Upper lobe of left lung (tissue), 6 donors: ENCODE measurements around the gene WDR59. TPM values are rescaled to one million over a fixed set of nuclear protein-coding genes. Genes with fewer than 3 reads are reported as not detected.

Source experiments
- ATAC-seq, 2 donors: fragments of 200-7000 bp; cut with Tn5 transposase; one replicate each; pipeline ENCODE4 v1.9.1; 2022; ENCODE audit warnings: mild to moderate bottlenecking in 2 of 2, moderate library complexity in 2 of 2; ENCODE audit not compliant: low FRiP score in 2 of 2
- DNase-seq, 2 donors: peaks; one replicate each; pipeline ENCODE4 v3.0.0-alpha.2; 2019 to 2020
- H3K27ac ChIP-seq, 4 donors: fragments of 200-600 bp; sonication (generic); one replicate each; pipeline ENCODE4 v1.5.1; 2016 to 2019
- H3K27me3 ChIP-seq, 4 donors: fragments of 200-600 bp; sonication (generic); one replicate each; pipeline ENCODE4 v1.5.1; 2017 to 2019
- H3K36me3 ChIP-seq, 4 donors: fragments of 200-600 bp; sonication (generic); one replicate each; pipeline ENCODE4 v1.5.1; 2016 to 2019
- H3K4me1 ChIP-seq, 4 donors: fragments of 200-600 bp; sonication (generic); one replicate each; pipeline ENCODE4 v1.5.1; 2018 to 2019
- H3K4me3 ChIP-seq, 4 donors: fragments of 200-600 bp; sonication (generic); one replicate each; pipeline ENCODE4 v1.5.1; 2017 to 2019; ENCODE audit warnings: mild to moderate bottlenecking in 2 of 4, moderate library complexity in 1 of 4
- H3K9me3 ChIP-seq, 4 donors: fragments of 200-600 bp; sonication (generic); one replicate each; pipeline ENCODE4 v1.5.1; 2018 to 2019
- CTCF ChIP-seq, 6 experiments: fragments of 450-650 bp in 4 of 6; fragments of 200-600 bp in 2 of 6; sonication (generic) in 2 of 6; IDR thresholded peaks; one replicate each; pipeline ENCODE4 v1.5.1; 2016 to 2019; ENCODE audit warnings: antibody characterized with exemption in 6 of 6
- EP300 ChIP-seq, 4 donors: sonication (generic); formaldehyde crosslinking; IDR thresholded peaks; one replicate each; pipeline ENCODE4 v1.5.1; 2017; ENCODE audit warnings: antibody characterized with exemption in 4 of 4, control low read depth in 2 of 4
- POLR2A ChIP-seq, 4 donors: fragments of 450-650 bp; IDR thresholded peaks; one replicate each; pipeline ENCODE4 v1.5.1; 2016 to 2017; ENCODE audit warnings: antibody characterized with exemption in 4 of 4, mild to moderate bottlenecking in 2 of 4
- POLR2AphosphoS5 ChIP-seq, 2 donors: sonication (generic); formaldehyde crosslinking; IDR thresholded peaks; one replicate each; pipeline ENCODE4 v1.5.1; 2017; ENCODE audit warnings: antibody characterized with exemption in 2 of 2
- whole genome bisulfite sequencing, 2 donors: methylation state at CpG; one replicate each; pipeline ENCODE4 v1.1.5; 2017 to 2018; 5-methylcytosine and 5-hydroxymethylcytosine counted together
- total RNA-seq, 6 donors: library from RNA; depleted of rRNA in 4 of 6; stranded (reverse); fragments of >200 nt in 4 of 6; gene quantifications; one replicate each; pipeline versions ENCODE4 v1.1.0 to v1.2.1, GENCODE V29; 2016 to 2021
- donor health status: DM: no; HTN: no; CAD: no; lungs with moderate emphysema.
- donor health status: DM: no; HTN: yes; CAD: no; lungs with severe emphysema.

The WDR59 gene
- total RNA-seq, 6 donors from 2014 or later, result 16.0 to 138 (median 37.5) TPM

- H3K27me3 ChIP-seq, result no peaks in the 10 kb centered on the region
- no peak for ATAC-seq
- H3K36me3 ChIP-seq, result no peaks in the 10 kb centered on the region
- WGBS, 2 donors, result 58 to 71% methylated on average over 5 of the region's 5 CpGs
- no peak overlapping the region for H3K27ac ChIP-seq
- H3K9me3 ChIP-seq, result peaks cover 0 to 9% (median 7%) of the 10 kb centered on the region in 4 donors
- TF ChIP-seq EP300 (IDR thresholded peaks at IDR 0.05), result no peak
- TF ChIP-seq POLR2A (IDR thresholded peaks at IDR 0.05), result no peak
- TF ChIP-seq CTCF (IDR thresholded peaks at IDR 0.05), result no peak
- TF ChIP-seq POLR2AphosphoS5 (IDR thresholded peaks at IDR 0.05), result no peak
- no peak for DNase-seq
- no peak overlapping the region for H3K4me3 ChIP-seq
- no peaks in the 10 kb centered on the region for H3K4me1 ChIP-seq
These were observed 155.3 kb downstream of the WDR59 start for GRCh38 chr16:74829637-74830036.

- 72 to 77% methylated on average over 5 of the region's 5 CpGs for WGBS, 2 donors
- Histone ChIP-seq H3K27ac (no peak overlapping the region), H3K36me3 (no peaks in the 10 kb centered on the region), H3K4me1 (no peaks in the 10 kb centered on the region), H3K27me3 (no peaks in the 10 kb centered on the region), H3K4me3 (no peak overlapping the region), H3K9me3 (peaks cover 0 to 9% (median 7%) of the 10 kb centered on the region in 4 donors)
- no peak for ATAC-seq
- no peak for TF ChIP-seq EP300 (IDR thresholded peaks at IDR 0.05)
- TF ChIP-seq CTCF (IDR thresholded peaks at IDR 0.05), result no peak
- no peak for TF ChIP-seq POLR2AphosphoS5 (IDR thresholded peaks at IDR 0.05)
- TF ChIP-seq POLR2A (IDR thresholded peaks at IDR 0.05), result no peak
- no peak for DNase-seq
These were observed 159.0 kb downstream of the WDR59 start for GRCh38 chr16:74825941-74826340.

GRCh38 chr16:74825016-74825415, 159.9 kb downstream of the WDR59 start:
- Histone ChIP-seq H3K27me3 (no peaks in the 10 kb centered on the region), H3K27ac (no peak overlapping the region), H3K4me3 (no peak overlapping the region), H3K9me3 (peaks cover 0 to 9% (median 7%) of the 10 kb centered on the region in 4 donors), H3K4me1 (no peaks in the 10 kb centered on the region), H3K36me3 (no peaks in the 10 kb centered on the region)
- TF ChIP-seq CTCF (IDR thresholded peaks at IDR 0.05) (no peak), EP300 (IDR thresholded peaks at IDR 0.05) (no peak), POLR2A (IDR thresholded peaks at IDR 0.05) (no peak), POLR2AphosphoS5 (IDR thresholded peaks at IDR 0.05) (no peak)
- WGBS, 2 donors, result 88 to 99% methylated on average over 3 of the region's 3 CpGs
- no peak for ATAC-seq
- DNase-seq, result no peak

Other genes with a start within 250 kb of the WDR59 start
- gene FA2H, start 210.3 kb downstream of the WDR59 start, total RNA-seq, result 1 to 10 TPM; 1.4 to 6.8 (median 2.3) TPM
- 10 to 100 TPM; 18.5 to 40.0 (median 27.1) TPM for gene ZNRF1, start 13.9 kb upstream of the WDR59 start, total RNA-seq
- gene LDHD, start 131.7 kb upstream of the WDR59 start, total RNA-seq, result 10 to 100 TPM in 5 of 6 donors, 1 to 10 TPM in 1; 7.8 to 35.6 (median 16.8) TPM
- gene ZFP1, start 163.4 kb upstream of the WDR59 start, total RNA-seq, result 10 to 100 TPM in 1 of 6 donors, 1 to 10 TPM in 5; 4.2 to 10.8 (median 7.0) TPM
- 10 to 100 TPM in 1 of 6 donors, 1 to 10 TPM in 1, not detected in 4; 9.8 to 15.9 TPM for gene CTRB2, start 222.0 kb upstream of the WDR59 start, total RNA-seq
- 10 to 100 TPM in 1 of 6 donors, 1 to 10 TPM in 1, not detected in 4; 5.1 to 11.3 TPM for gene CTRB1, start 233.9 kb upstream of the WDR59 start, total RNA-seq